ENCODE data around the gene CAPN12. TPM values are rescaled to one million over a fixed set of nuclear protein-coding genes. Genes with fewer than 3 reads are reported as not detected.
A peak's percentile ranks its signal among the peaks of the same experiment; 100 is the strongest.

Gene CAPN12
- total and polyA plus RNA-seq, 5 donors = 0.22 to 0.91 (median 0.63) TPM

DNA sequence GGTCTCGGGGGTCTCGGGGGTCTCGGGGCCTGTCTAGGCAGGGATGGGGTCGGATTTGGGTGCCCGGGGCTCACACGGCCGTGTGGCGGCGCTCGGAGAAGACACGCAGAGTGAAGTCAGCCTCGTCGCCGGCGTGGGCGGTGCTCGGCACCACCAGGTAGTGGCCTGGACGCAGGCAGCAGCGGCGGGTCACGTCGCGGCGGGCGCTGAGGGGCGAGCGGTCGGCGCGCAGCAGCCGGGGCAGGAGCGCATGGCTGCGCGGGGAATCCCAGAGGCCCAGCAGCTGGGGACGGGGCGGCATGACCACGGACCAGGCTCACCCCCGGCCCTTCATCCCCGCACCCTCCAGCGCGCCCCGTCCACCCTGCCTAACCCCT lies 8.2 kb downstream of the CAPN12 start:
- DNase-seq = peak; percentile 55 to 81 (median 80)
- H3K27ac ChIP-seq (ENCODE audit: low read length) = no peak overlapping the region
- intact Hi-C loops (cut with DNase I) = no loop called here
- no peaks in the 10 kb centered on the region for H3K27me3 ChIP-seq (ENCODE audit: control insufficient read depth, insufficient read depth)
- H3K4me3 ChIP-seq (ENCODE audit: low read length) = peak overlapping the region; percentile 2
- no peaks in the 10 kb centered on the region for H3K9me3 ChIP-seq (ENCODE audit: control insufficient read depth, low read length)
- H3K4me1 ChIP-seq (ENCODE audit: control insufficient read depth, insufficient read depth, low read length) = no peaks in the 10 kb centered on the region
- peak in 1 of 2 donors; percentile 19 for ATAC-seq
- WGBS = under 1% methylated on average over 42 of the region's 42 CpGs

DNA sequence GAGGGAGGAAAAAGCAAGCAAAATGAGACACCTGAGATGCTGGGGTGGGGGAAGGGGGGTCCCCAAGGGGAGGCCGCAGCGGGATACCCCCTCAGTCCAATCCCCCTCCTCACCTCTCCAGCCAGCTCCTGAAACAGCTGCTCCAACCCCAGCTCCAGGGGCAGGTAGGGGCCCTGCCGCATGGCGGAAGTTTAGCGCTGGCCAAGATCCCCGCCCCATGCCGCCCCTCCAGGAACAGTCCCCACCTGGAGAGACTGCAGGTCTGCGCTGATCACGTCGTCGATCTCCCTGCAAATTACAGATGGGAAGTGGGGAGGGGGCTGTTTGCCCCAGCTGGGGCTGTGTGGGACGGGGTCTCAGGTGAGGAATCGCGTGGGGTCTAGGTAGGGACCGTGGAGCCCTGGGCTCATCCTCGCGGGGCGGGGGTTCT lies 9.0 kb downstream of the CAPN12 start:
- intact Hi-C loops (cut with DNase I) = no loop called here
- H3K27me3 ChIP-seq (ENCODE audit: control insufficient read depth, insufficient read depth) = no peaks in the 10 kb centered on the region
- DNase-seq (peak in 2 of 3 donors; percentile 34 to 76), ATAC-seq (peak in 1 of 2 donors; percentile 1)
- WGBS = 27% methylated on average over 18 of the region's 18 CpGs
- H3K27ac ChIP-seq (ENCODE audit: low read length) = no peak overlapping the region
- no peaks in the 10 kb centered on the region for H3K4me1 ChIP-seq (ENCODE audit: control insufficient read depth, insufficient read depth, low read length)
- H3K4me3 ChIP-seq (ENCODE audit: low read length) = no peak overlapping the region
- no peaks in the 10 kb centered on the region for H3K9me3 ChIP-seq (ENCODE audit: control insufficient read depth, low read length)

- intact Hi-C loops (cut with DNase I) = no loop called here
- H3K27me3 ChIP-seq (ENCODE audit: control insufficient read depth, insufficient read depth) = no peaks in the 10 kb centered on the region
- no peak overlapping the region for H3K4me3 ChIP-seq (ENCODE audit: low read length)
- H3K27ac ChIP-seq (ENCODE audit: low read length) = peak overlapping the region; percentile 24
- peak in 2 of 3 donors; percentile 38 to 61 for DNase-seq
- no peaks in the 10 kb centered on the region for H3K9me3 ChIP-seq (ENCODE audit: control insufficient read depth, low read length)
- 55% methylated on average over 13 of the region's 13 CpGs for whole genome bisulfite sequencing
- ATAC-seq = peak; percentile 1 to 6
- H3K4me1 ChIP-seq (ENCODE audit: control insufficient read depth, insufficient read depth, low read length) = no peaks in the 10 kb centered on the region
Observed at GRCh38 chr19:38734426-38735256, 9.6 kb downstream of the CAPN12 start.

DNA sequence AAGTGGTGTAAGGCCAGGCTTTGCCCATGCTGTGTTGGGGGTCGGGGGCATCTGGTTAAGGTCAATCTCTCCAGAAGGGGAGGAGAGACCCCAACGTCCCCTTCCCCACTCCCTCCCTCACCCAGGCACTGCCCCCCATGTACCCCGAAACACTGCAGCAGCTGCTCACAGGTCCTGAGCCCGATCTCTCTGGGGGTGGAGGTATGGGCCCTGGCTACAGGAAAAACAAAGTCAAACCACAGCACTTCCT lies 10.2 kb downstream of the CAPN12 start:
- H3K4me1 ChIP-seq (ENCODE audit: control insufficient read depth, insufficient read depth, low read length) = no peaks in the 10 kb centered on the region
- no peak for ATAC-seq
- no peaks in the 10 kb centered on the region for H3K27me3 ChIP-seq (ENCODE audit: control insufficient read depth, insufficient read depth)
- DNase-seq = no peak
- H3K4me3 ChIP-seq (ENCODE audit: low read length) = no peak overlapping the region
- H3K9me3 ChIP-seq (ENCODE audit: control insufficient read depth, low read length) = no peaks in the 10 kb centered on the region
- WGBS = 59% methylated on average over 4 of the region's 4 CpGs
- intact Hi-C loops (cut with DNase I) = no loop called here
- no peak overlapping the region for H3K27ac ChIP-seq (ENCODE audit: low read length)

DNA sequence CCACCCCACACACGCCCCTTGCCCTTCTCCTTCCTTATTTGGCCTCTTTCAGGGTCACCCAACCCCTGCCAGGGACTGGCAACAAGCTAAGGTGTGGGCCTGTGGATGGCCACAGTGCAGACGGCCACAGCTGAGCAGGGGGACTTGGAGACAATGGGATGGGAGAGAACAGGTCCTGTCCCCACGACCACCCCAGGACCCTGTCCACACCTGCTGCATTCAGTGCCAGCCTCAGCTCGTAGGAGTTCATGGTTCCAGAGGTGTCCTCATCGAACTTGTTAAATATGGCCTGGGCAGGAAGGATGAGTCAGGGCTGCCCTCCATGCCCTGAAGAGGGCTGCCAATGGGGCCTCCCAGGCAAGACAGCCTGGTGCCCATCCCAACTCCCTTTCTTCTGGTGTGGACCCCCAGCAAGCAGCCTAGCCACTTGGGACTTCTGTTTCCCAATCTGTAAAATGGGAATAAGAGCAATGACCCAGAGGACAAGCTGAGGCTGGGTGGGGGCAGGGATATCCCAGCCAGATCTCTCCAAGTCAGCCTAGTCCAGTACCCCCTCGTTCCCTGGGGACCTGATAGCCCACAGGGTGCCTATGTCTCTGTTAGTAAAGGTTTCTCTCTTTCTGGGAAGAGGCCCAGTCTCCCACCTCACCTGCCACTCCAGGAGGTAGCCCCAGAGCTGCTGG lies 10.6 kb downstream of the CAPN12 start:
- Histone ChIP-seq H3K9me3 (ENCODE audit: control insufficient read depth, low read length) (no peaks in the 10 kb centered on the region), H3K27me3 (ENCODE audit: control insufficient read depth, insufficient read depth) (no peaks in the 10 kb centered on the region), H3K27ac (ENCODE audit: low read length) (peak overlapping the region; percentile 5), H3K4me1 (ENCODE audit: control insufficient read depth, insufficient read depth, low read length) (no peaks in the 10 kb centered on the region), H3K4me3 (ENCODE audit: low read length) (no peak overlapping the region)
- DNase-seq = peak in 2 of 3 donors; percentile 26 to 37
- intact Hi-C loops (cut with DNase I) = no loop called here
- no peak for ATAC-seq
- WGBS = 68% methylated on average over 6 of the region's 6 CpGs

DNA sequence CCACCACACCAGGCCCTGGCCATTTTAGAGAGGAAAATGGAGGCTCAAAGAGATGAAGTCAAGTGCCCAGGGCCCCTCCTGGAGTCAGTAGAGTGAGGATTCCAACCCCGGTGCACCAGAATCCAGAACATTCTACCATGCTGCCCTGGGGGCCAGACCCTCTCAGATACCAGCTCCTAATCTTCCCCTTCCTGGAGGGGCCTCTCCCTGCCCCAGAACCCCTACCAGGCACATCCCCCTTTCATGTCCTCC lies 11.1 kb downstream of the CAPN12 start:
- intact Hi-C loops (cut with DNase I) = no loop called here
- no peaks in the 10 kb centered on the region for H3K4me1 ChIP-seq (ENCODE audit: control insufficient read depth, insufficient read depth, low read length)
- no peak overlapping the region for H3K27ac ChIP-seq (ENCODE audit: low read length)
- ATAC-seq (no peak), DNase-seq (no peak)
- no peak overlapping the region for H3K4me3 ChIP-seq (ENCODE audit: low read length)
- no peaks in the 10 kb centered on the region for H3K9me3 ChIP-seq (ENCODE audit: control insufficient read depth, low read length)
- H3K27me3 ChIP-seq (ENCODE audit: control insufficient read depth, insufficient read depth) = no peaks in the 10 kb centered on the region
- 91% methylated on average over 1 of the region's 1 CpG for WGBS

- ATAC-seq (no peak), DNase-seq (peak in 1 of 3 donors; percentile 53)
- no peaks in the 10 kb centered on the region for H3K27me3 ChIP-seq (ENCODE audit: control insufficient read depth, insufficient read depth)
- intact Hi-C loops (cut with DNase I) = no loop called here
- H3K4me1 ChIP-seq (ENCODE audit: control insufficient read depth, insufficient read depth, low read length) = no peaks in the 10 kb centered on the region
- no peak overlapping the region for H3K4me3 ChIP-seq (ENCODE audit: low read length)
- 55% methylated on average over 10 of the region's 10 CpGs for WGBS
- H3K9me3 ChIP-seq (ENCODE audit: control insufficient read depth, low read length) = no peaks in the 10 kb centered on the region
- peak overlapping the region; percentile 6 for H3K27ac ChIP-seq (ENCODE audit: low read length)
Observed at GRCh38 chr19:38731654-38732301, 12.5 kb downstream of the CAPN12 start.

DNA sequence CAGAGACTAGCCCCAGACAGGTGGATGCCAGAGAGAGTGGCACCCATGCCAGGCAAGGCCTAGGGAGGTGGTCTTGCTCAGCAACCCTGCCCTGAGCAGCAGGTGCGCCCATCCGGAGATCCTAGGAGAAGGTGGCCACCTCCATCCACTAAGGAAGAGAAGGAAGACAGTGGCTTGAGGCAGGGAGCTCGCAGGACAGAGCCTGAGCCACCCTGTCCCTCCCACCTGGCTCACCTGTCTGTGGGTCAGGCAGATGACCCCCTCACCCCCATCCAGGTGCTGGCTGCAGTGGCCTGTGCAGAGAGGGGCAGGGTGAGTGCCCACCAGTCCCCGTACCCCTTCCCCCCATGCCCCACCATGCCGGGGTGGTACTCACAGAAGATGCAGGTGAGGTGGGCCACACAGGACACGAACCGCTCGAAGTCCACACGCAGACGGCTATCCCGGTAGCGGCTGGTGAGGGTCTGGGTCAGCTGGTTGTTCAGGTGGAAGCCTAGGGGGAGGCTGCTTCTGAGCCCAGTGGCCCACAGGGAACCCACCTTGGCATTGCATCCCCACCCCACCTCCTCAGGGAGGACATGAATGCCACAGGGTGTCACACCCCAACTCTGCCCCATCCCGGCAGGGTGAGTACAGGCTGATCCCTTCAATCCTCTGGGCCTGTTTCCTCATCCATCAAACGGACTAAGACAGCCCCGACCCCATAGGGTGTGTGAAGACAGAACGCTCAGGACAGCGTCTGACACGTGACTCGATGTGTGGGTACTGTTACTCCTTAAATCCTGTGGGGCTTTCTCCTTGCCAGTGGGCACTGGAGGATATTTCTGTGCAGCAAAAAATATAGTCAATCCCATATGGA lies 13.3 kb downstream of the CAPN12 start:
- H3K27ac ChIP-seq (ENCODE audit: low read length) = no peak overlapping the region
- H3K9me3 ChIP-seq (ENCODE audit: control insufficient read depth, low read length) = no peaks in the 10 kb centered on the region
- H3K4me1 ChIP-seq (ENCODE audit: control insufficient read depth, insufficient read depth, low read length) = no peaks in the 10 kb centered on the region
- H3K4me3 ChIP-seq (ENCODE audit: low read length) = no peak overlapping the region
- ATAC-seq (no peak), DNase-seq (peak; percentile 22 to 65 (median 42))
- intact Hi-C loops (cut with DNase I) = no loop called here
- 88% methylated on average over 19 of the region's 19 CpGs for WGBS
- no peaks in the 10 kb centered on the region for H3K27me3 ChIP-seq (ENCODE audit: control insufficient read depth, insufficient read depth)

DNA sequence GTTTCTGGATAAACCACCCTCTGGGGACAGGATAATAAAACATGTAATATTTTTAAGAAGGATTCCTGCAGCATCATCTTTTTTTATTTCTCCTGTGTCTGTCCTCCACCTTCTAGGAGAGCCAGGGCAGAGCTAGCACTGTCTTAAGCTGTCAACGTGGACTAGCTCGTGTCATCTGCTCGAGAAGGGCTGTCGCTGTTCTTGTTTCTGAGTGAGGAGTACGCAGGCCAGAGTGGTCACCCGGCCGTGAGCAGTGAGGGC lies 13.9 kb downstream of the CAPN12 start:
- H3K27ac ChIP-seq (ENCODE audit: low read length) = no peak overlapping the region
- ATAC-seq (no peak), DNase-seq (peak in 1 of 3 donors; percentile 48)
- WGBS = 87% methylated on average over 7 of the region's 7 CpGs
- H3K9me3 ChIP-seq (ENCODE audit: control insufficient read depth, low read length) = no peaks in the 10 kb centered on the region
- H3K27me3 ChIP-seq (ENCODE audit: control insufficient read depth, insufficient read depth) = no peaks in the 10 kb centered on the region
- H3K4me3 ChIP-seq (ENCODE audit: low read length) = no peak overlapping the region
- intact Hi-C loops (cut with DNase I) = no loop called here
- no peaks in the 10 kb centered on the region for H3K4me1 ChIP-seq (ENCODE audit: control insufficient read depth, insufficient read depth, low read length)

DNA sequence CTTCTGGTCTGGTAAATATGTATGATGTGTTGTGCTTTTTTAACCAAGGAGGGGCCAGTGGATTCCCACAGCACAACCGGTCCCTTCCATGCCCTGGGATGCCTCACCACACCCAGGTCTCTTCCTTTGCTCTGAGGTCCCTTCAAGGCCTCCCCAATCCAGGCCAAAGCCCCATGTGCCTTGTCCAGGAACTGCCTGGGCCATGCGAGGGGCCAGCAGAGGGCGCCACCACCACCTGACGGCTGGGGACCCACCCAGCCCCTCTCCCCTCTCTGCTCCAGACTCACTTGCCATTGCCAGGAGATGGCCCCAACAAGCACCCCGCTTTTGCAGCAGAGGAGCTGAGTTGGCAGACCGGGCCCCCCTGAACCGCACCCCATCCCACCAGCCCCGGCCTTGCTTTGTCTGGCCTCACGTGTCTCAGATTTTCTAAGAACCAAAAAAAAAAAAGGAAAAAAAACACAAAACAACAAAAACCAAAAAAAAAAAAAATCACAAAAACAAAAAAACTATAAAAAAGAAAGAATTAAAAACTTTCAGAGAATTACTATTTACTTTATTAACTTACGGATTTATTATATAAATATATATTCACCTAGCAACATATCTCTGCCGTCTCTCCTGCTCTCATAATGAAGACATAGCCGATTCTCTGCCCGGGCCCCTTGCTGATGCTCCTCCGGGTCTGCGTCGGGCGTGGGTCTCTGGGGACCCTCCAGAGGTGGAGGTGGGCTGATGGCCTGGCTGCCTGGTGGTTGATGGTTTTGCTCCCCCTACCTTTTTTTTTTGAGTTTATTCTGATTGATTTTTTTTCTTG lies 14.4 kb downstream of the CAPN12 start:
- 68% methylated on average over 17 of the region's 17 CpGs for WGBS
- Histone ChIP-seq H3K27me3 (ENCODE audit: control insufficient read depth, insufficient read depth) (no peaks in the 10 kb centered on the region), H3K9me3 (ENCODE audit: control insufficient read depth, low read length) (no peaks in the 10 kb centered on the region), H3K4me3 (ENCODE audit: low read length) (no peak overlapping the region), H3K4me1 (ENCODE audit: control insufficient read depth, insufficient read depth, low read length) (no peaks in the 10 kb centered on the region), H3K27ac (ENCODE audit: low read length) (no peak overlapping the region)
- DNase-seq = peak; percentile 80 to 91 (median 90)
- intact Hi-C loops (cut with DNase I) = loop anchor here in 1 of 4 donors (5.0 kb wide), 1 partner anchor 78 kb away; no protein-coding TSS in a partner anchor
- ATAC-seq = peak; percentile 35 to 40

All from right cardiac atrium (tissue), 5 donors.